CD4-positive, alpha-beta T cell treated with Interleukin-10 for 1 hour (primary cell): Measurements from ENCODE around the gene WRAP53.

Source experiments
- DNase-seq: peaks from one replicate; pipeline ENCODE4 v3.0.0-alpha.2; 2020

Gene WRAP53

GRCh38 chr17:7687908-7688807 lies at the start of gene WRAP53:
WRAP53 (plus strand) TSS chr17:7688477; CDS start chr17:7688649, 172 bp downstream.
- DNase-seq: peak; percentile 97

GRCh38 chr17:7640783-7641182 lies 47.5 kb upstream of the WRAP53 start:
- DNase-seq: no peak

GRCh38 chr17:7641635-7642034 lies 46.6 kb upstream of the WRAP53 start:
- peak; percentile 34 for DNase-seq

GRCh38 chr17:7644775-7645174 lies 43.5 kb upstream of the WRAP53 start:
- no peak for DNase-seq

- no peak for DNase-seq
Observed at GRCh38 chr17:7646457-7646856, 41.8 kb upstream of the WRAP53 start.

GRCh38 chr17:7647018-7647417 lies 41.3 kb upstream of the WRAP53 start:
- DNase-seq: no peak

- DNase-seq: peak; percentile 79
Observed at GRCh38 chr17:7650509-7651096, 37.7 kb upstream of the WRAP53 start, which contains the start of gene ATP1B2. ATP1B2 (plus strand) TSS chr17:7650926; CDS start chr17:7651519, 593 bp downstream.

- no peak for DNase-seq
Observed at GRCh38 chr17:7651097-7651664, 37.1 kb upstream of the WRAP53 start.

- no peak for DNase-seq
Observed at GRCh38 chr17:7651665-7652387, 36.5 kb upstream of the WRAP53 start.

- DNase-seq: no peak
Observed at GRCh38 chr17:7652388-7653356, 35.6 kb upstream of the WRAP53 start.

GRCh38 chr17:7654832-7655540 lies 33.3 kb upstream of the WRAP53 start:
- DNase-seq: no peak

GRCh38 chr17:7655541-7655840 lies 32.8 kb upstream of the WRAP53 start:
- DNase-seq: no peak

GRCh38 chr17:7656958-7657609 lies 31.2 kb upstream of the WRAP53 start:
- no peak for DNase-seq

GRCh38 chr17:7667656-7668406 lies 20.4 kb upstream of the WRAP53 start:
- no peak for DNase-seq

GRCh38 chr17:7668482-7668881 lies 19.8 kb upstream of the WRAP53 start:
- DNase-seq: no peak

- DNase-seq: peak; percentile 45
Observed at GRCh38 chr17:7673239-7673638, 15.0 kb upstream of the WRAP53 start.

- DNase-seq: no peak
Observed at GRCh38 chr17:7674934-7675333, 13.3 kb upstream of the WRAP53 start.

- DNase-seq: no peak
Observed at GRCh38 chr17:7676533-7676932, 11.7 kb upstream of the WRAP53 start.

- no peak for DNase-seq
Observed at GRCh38 chr17:7677388-7678067, 10.7 kb upstream of the WRAP53 start.
